Suprapubic skin (tissue), 3 donors: ENCODE data around the gene SPATA9.

Experiments
- POLR2AphosphoS5 ChIP-seq, 3 donors: sonication (generic); formaldehyde crosslinking; IDR thresholded peaks; one replicate each; pipeline ENCODE4 v1.6.1; 2017; ENCODE audit warnings: antibody characterized with exemption in 3 of 3
- TF ChIP-seq, protein P1 (sequence below), 2 donors: fragments of 200-600 bp in 1 of 2; fragments of 450-650 bp in 1 of 2; sonication (generic) in 1 of 2; IDR thresholded peaks; one replicate each; pipeline ENCODE4 v1.5.1; 2016 to 2019; ENCODE audit warnings: antibody characterized with exemption in 2 of 2, mild to moderate bottlenecking in 1 of 2, moderate library complexity in 1 of 2

DNA sequence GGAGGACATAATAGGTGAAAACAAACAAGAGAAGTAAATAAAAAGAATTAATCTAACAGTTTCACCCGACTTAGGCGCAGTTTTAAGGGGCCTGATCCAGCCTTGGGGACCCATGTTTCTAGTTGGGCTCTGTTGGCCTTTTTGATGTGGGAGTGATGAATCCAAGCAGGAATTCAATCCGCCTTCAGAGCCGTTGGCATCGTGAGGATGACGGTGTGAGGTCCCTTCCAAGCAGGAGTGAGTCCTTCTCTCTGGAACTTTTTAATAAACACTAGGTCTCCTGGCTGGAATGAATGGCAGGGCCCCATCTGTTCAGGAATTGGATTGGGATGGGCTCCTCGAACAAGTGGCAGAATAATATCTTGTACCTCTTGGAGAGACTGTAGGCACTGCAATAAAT lies 26.1 kb upstream of the SPATA9 start:
- TF ChIP-seq, protein P1, sequence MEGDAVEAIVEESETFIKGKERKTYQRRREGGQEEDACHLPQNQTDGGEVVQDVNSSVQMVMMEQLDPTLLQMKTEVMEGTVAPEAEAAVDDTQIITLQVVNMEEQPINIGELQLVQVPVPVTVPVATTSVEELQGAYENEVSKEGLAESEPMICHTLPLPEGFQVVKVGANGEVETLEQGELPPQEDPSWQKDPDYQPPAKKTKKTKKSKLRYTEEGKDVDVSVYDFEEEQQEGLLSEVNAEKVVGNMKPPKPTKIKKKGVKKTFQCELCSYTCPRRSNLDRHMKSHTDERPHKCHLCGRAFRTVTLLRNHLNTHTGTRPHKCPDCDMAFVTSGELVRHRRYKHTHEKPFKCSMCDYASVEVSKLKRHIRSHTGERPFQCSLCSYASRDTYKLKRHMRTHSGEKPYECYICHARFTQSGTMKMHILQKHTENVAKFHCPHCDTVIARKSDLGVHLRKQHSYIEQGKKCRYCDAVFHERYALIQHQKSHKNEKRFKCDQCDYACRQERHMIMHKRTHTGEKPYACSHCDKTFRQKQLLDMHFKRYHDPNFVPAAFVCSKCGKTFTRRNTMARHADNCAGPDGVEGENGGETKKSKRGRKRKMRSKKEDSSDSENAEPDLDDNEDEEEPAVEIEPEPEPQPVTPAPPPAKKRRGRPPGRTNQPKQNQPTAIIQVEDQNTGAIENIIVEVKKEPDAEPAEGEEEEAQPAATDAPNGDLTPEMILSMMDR (IDR thresholded peaks at IDR 0.05) = no peak
- TF ChIP-seq POLR2AphosphoS5 (IDR thresholded peaks at IDR 0.05) = no peak
